Left lung (tissue), 10 donors: ENCODE data around the gene CD300LG. TPM values are rescaled to one million over a fixed set of nuclear protein-coding genes. Genes with fewer than 3 reads are reported as not detected.
A peak's percentile ranks its signal among the peaks of the same experiment; 100 is the strongest.

Source experiments
- ATAC-seq: fragments of 200-7000 bp; cut with Tn5 transposase; one replicate; pipeline ENCODE4 v1.9.1; 2020; ENCODE audit warnings: moderate library complexity
- DNase-seq, 4 donors: peaks; one replicate each; pipeline ENCODE4 v3.0.0-alpha.2; 2013 to 2020
- H3K27ac ChIP-seq, 2 donors: fragments of 200-600 bp; sonication (generic) in 1 of 2; one replicate each; pipeline versions ENCODE4 v1.5.0 to v1.8.0; 2020 to 2021
- H3K27me3 ChIP-seq, 2 donors: fragments of 200-600 bp; sonication (generic) in 1 of 2; one replicate each; pipeline versions ENCODE4 v1.5.0 to v1.8.0; 2020 to 2021
- H3K36me3 ChIP-seq, 2 donors: fragments of 200-600 bp; sonication (generic) in 1 of 2; one replicate each; pipeline versions ENCODE4 v1.5.0 to v1.8.0; 2020 to 2021
- H3K4me1 ChIP-seq, 2 donors: fragments of 200-600 bp; one replicate each; pipeline ENCODE4 v1.8.0; 2021
- H3K4me3 ChIP-seq, 2 donors: fragments of 200-600 bp; sonication (generic) in 1 of 2; one replicate each; pipeline versions ENCODE4 v1.5.0 to v1.8.0; 2020 to 2021; ENCODE audit warnings: mild to moderate bottlenecking in 1 of 2
- H3K9me3 ChIP-seq, 2 donors: fragments of 200-600 bp; sonication (generic) in 1 of 2; one replicate each; pipeline versions ENCODE4 v1.5.0 to v1.8.0; 2020 to 2021
- intact Hi-C, 2 donors: fragments of 100-400 bp; cut with DNase I; formaldehyde crosslinking; loops; one replicate each; pipeline versions ENCODE4 v1.11.2 to v1.14.2; 2022
- polyA plus RNA-seq, 6 donors: library from polyadenylated mRNA; unstranded; fragments of 120-200 nt; gene quantifications; one replicate each; pipeline ENCODE4 v1.2.1, GENCODE V29; 2013; ENCODE audit not compliant: insufficient read length in 6 of 6
- total RNA-seq, 2 donors: library from RNA; stranded (reverse); fragmentation: NEBNext Ultra II Directional; extraction: Animal tissue kit (Norgen Biotek cat#: 25700); gene quantifications; one replicate each; pipeline ENCODE4 v1.2.1, GENCODE V29; 2021
- TF ChIP-seq, protein P1 (sequence below), 2 donors: fragments of 200-600 bp; sonication (generic) in 1 of 2; IDR thresholded peaks; one replicate each; pipeline versions ENCODE4 v1.5.0 to v1.8.0; 2021; ENCODE audit warnings: antibody characterized with exemption in 2 of 2
- donor health status: DM: no; HTN: yes; CAD: no.
- donor health status: DM: no; HTN: no; CAD: no.

CD300LG gene
- total and polyA plus RNA-seq, 8 donors: 0.53 to 7.1 (median 1.5) TPM

DNA sequence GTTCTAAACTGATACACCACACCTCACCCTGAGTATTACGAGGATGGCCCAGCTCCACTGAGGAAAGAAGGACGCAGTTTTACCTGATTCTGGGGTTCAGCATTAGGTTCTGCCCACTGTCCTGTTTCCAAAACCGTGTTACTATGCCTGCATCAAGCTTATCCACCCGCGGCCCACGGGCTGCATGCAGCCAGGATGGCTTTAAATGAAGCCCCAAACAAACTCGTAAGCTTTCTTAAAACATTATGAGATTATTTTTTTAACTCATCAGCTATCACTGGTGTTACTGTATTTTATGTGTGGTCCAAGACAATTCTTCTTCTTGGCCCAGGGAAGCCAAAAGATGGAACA lies 4.0 kb upstream of the CD300LG start:
- TF ChIP-seq, protein P1, sequence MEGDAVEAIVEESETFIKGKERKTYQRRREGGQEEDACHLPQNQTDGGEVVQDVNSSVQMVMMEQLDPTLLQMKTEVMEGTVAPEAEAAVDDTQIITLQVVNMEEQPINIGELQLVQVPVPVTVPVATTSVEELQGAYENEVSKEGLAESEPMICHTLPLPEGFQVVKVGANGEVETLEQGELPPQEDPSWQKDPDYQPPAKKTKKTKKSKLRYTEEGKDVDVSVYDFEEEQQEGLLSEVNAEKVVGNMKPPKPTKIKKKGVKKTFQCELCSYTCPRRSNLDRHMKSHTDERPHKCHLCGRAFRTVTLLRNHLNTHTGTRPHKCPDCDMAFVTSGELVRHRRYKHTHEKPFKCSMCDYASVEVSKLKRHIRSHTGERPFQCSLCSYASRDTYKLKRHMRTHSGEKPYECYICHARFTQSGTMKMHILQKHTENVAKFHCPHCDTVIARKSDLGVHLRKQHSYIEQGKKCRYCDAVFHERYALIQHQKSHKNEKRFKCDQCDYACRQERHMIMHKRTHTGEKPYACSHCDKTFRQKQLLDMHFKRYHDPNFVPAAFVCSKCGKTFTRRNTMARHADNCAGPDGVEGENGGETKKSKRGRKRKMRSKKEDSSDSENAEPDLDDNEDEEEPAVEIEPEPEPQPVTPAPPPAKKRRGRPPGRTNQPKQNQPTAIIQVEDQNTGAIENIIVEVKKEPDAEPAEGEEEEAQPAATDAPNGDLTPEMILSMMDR (IDR thresholded peaks at IDR 0.05): no peak
- Histone ChIP-seq H3K4me3 (no peak overlapping the region), H3K4me1 (peaks cover 10 to 18% of the 10 kb centered on the region in 2 donors), H3K9me3 (no peaks in the 10 kb centered on the region), H3K27me3 (no peaks in the 10 kb centered on the region), H3K27ac (no peak overlapping the region), H3K36me3 (no peaks in the 10 kb centered on the region)
- DNase-seq (no peak), ATAC-seq (no peak)
- intact Hi-C loops: no loop called here

GRCh38 chr17:43844241-43844640 lies 2.7 kb upstream of the CD300LG start:
- DNase-seq: no peak
- Histone ChIP-seq H3K4me3 (no peak overlapping the region), H3K36me3 (no peaks in the 10 kb centered on the region), H3K9me3 (no peaks in the 10 kb centered on the region), H3K27ac (no peak overlapping the region), H3K4me1 (peaks cover 10 to 18% of the 10 kb centered on the region in 2 donors), H3K27me3 (no peaks in the 10 kb centered on the region)
- TF ChIP-seq, protein P1 (IDR thresholded peaks at IDR 0.05): no peak
- intact Hi-C loops: no loop called here
- ATAC-seq: no peak

- peaks cover 10 to 16% of the 10 kb centered on the region in 2 donors for H3K4me1 ChIP-seq
- no peak overlapping the region for H3K4me3 ChIP-seq
- intact Hi-C loops: no loop called here
- H3K27ac ChIP-seq: no peak overlapping the region
- ATAC-seq (no peak), DNase-seq (no peak)
- H3K36me3 ChIP-seq: no peaks in the 10 kb centered on the region
- H3K27me3 ChIP-seq: no peaks in the 10 kb centered on the region
- H3K9me3 ChIP-seq: no peaks in the 10 kb centered on the region
- TF ChIP-seq, protein P1 (IDR thresholded peaks at IDR 0.05): no peak
Observed at GRCh38 chr17:43845766-43846165, 1.2 kb upstream of the CD300LG start.

DNA sequence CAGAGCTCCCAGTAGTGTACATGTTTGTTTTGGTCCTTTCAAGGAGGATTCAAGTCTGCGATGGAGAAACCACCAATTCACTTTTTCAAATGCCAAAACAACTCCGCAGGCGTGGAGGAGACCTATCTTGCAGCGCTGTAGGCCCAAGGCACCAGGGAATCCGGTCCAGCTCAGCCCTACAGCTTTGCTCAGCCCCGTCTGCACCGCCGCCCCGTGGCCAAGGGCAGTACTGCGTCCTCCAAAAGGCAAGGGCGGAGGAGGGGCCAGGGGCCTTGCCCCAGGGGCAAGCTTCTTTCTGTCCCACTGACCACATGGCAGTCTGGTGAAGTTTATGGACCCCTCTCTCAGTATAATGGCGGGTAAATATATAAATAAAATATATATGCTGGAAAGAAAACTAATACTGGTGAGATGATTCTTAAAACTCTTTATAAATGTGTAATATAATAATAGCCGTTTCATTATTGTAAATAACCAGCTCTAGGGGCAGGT lies 709 bp upstream of the CD300LG start:
- Histone ChIP-seq H3K4me3 (no peak overlapping the region), H3K27me3 (no peaks in the 10 kb centered on the region), H3K4me1 (peaks cover 10 to 11% of the 10 kb centered on the region in 2 donors), H3K27ac (peak overlapping the region in 1 of 2 donors; percentile 33), H3K9me3 (no peaks in the 10 kb centered on the region), H3K36me3 (no peaks in the 10 kb centered on the region)
- ATAC-seq (peak; percentile 98), DNase-seq (peak; percentile 42 to 96 (median 75))
- TF ChIP-seq, protein P1 (IDR thresholded peaks at IDR 0.05): peak; percentile 98 to 99
- intact Hi-C loops: no loop called here

DNA sequence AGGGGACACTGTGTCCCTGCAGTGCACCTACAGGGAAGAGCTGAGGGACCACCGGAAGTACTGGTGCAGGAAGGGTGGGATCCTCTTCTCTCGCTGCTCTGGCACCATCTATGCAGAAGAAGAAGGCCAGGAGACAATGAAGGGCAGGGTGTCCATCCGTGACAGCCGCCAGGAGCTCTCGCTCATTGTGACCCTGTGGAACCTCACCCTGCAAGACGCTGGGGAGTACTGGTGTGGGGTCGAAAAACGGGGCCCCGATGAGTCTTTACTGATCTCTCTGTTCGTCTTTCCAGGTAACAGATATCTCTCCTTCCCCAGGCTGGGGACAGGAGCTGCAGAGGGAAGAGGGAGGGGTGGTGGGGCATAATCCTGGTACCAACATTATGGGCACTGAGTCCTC lies 1.6 kb downstream of the CD300LG start:
- Histone ChIP-seq H3K36me3 (no peaks in the 10 kb centered on the region), H3K27ac (no peak overlapping the region), H3K9me3 (no peaks in the 10 kb centered on the region), H3K4me3 (no peak overlapping the region), H3K27me3 (peaks cover 0 to 6% of the 10 kb centered on the region in 2 donors), H3K4me1 (peaks cover 4 to 10% of the 10 kb centered on the region in 2 donors)
- no peak for DNase-seq
- TF ChIP-seq, protein P1 (IDR thresholded peaks at IDR 0.05): no peak
- intact Hi-C loops: no loop called here
- no peak for ATAC-seq
